H9 (cell line): ENCODE results near the gene SRSF12. TPM values are rescaled to one million over a fixed set of nuclear protein-coding genes. Genes with fewer than 3 reads are reported as not detected.

Source experiments
- DNase-seq: peaks from one replicate; pipeline ENCODE4 v3.0.0-alpha.2; 2017
- H2AFZ ChIP-seq: one replicate; pipeline ENCODE4 v1.6.1; 2013; ENCODE audit warnings: mild to moderate bottlenecking, low read length, control low read depth, moderate library complexity
- H2AK5ac ChIP-seq: 2 replicates; pipeline ENCODE4 v1.6.1; 2013; ENCODE audit warnings: low read length, control low read depth, mixed read lengths; ENCODE audit not compliant: insufficient read length
- H2BK120ac ChIP-seq: one replicate; pipeline ENCODE4 v1.6.1; 2013; ENCODE audit warnings: low read depth, mild to moderate bottlenecking, low read length, control low read depth, inconsistent platforms; ENCODE audit not compliant: poor library complexity, severe bottlenecking
- H2BK12ac ChIP-seq: 2 replicates; pipeline ENCODE4 v1.6.1; 2013; ENCODE audit warnings: low read length, control low read depth, mixed read lengths, low read depth; ENCODE audit not compliant: insufficient read length
- H2BK15ac ChIP-seq: 2 replicates; pipeline ENCODE4 v1.6.1; 2013; ENCODE audit warnings: low read depth, low read length, control low read depth
- H2BK20ac ChIP-seq: one replicate; pipeline ENCODE4 v1.6.1; 2013; ENCODE audit warnings: low read depth, mild to moderate bottlenecking, low read length, control low read depth, inconsistent platforms; ENCODE audit not compliant: poor library complexity, severe bottlenecking
- H2BK5ac ChIP-seq: 2 replicates; pipeline ENCODE4 v1.6.1; 2013; ENCODE audit warnings: low read length, control low read depth, mixed read lengths; ENCODE audit not compliant: insufficient read length
- H3K14ac ChIP-seq: 2 replicates; pipeline ENCODE4 v1.6.1; 2013; ENCODE audit warnings: low read length, control low read depth; ENCODE audit not compliant: insufficient read depth
- H3K18ac ChIP-seq: 2 replicates; pipeline ENCODE4 v1.6.1; 2013; ENCODE audit warnings: low read depth, mild to moderate bottlenecking, mixed read lengths, low read length, control low read depth; ENCODE audit not compliant: insufficient read length
- H3K23ac ChIP-seq: 2 replicates; pipeline ENCODE4 v1.6.1; 2013; ENCODE audit warnings: low read length, control low read depth, mixed read lengths, low read depth; ENCODE audit not compliant: insufficient read length
- H3K23me2 ChIP-seq: 2 replicates; pipeline ENCODE4 v1.6.1; 2013; ENCODE audit warnings: low read depth, mild to moderate bottlenecking, mixed read lengths, low read length, control low read depth; ENCODE audit not compliant: insufficient read length, poor library complexity, severe bottlenecking
- H3K27ac ChIP-seq: 2 replicates; pipeline ENCODE4 v1.5.1; 2013; ENCODE audit warnings: low read length, control low read depth, mixed read lengths, low read depth; ENCODE audit not compliant: insufficient read length
- H3K27me3 ChIP-seq: 2 replicates; pipeline ENCODE4 v1.6.1; 2013; ENCODE audit warnings: low read length, control low read depth, inconsistent platforms; ENCODE audit not compliant: insufficient read depth
- H3K4ac ChIP-seq: 2 replicates; pipeline ENCODE4 v1.6.1; 2013; ENCODE audit warnings: low read depth, mild to moderate bottlenecking, control low read depth, inconsistent platforms, low read length, moderate library complexity
- H3K4me1 ChIP-seq: 2 replicates; pipeline ENCODE4 v1.6.1; 2013; ENCODE audit warnings: low read length, control low read depth, inconsistent platforms; ENCODE audit not compliant: insufficient read depth
- H3K4me2 ChIP-seq: 2 replicates; pipeline ENCODE4 v1.6.1; 2013; ENCODE audit warnings: low read length, control low read depth, mixed read lengths; ENCODE audit not compliant: insufficient read length, insufficient read depth
- H3K56ac ChIP-seq: 2 replicates; pipeline ENCODE4 v1.6.1; 2013; ENCODE audit warnings: low read depth, mild to moderate bottlenecking, mixed read lengths, low read length, control low read depth; ENCODE audit not compliant: insufficient read length
- H3K79me1 ChIP-seq: 2 replicates; pipeline ENCODE4 v1.6.1; 2013; ENCODE audit warnings: low read depth, mild to moderate bottlenecking, moderate library complexity, low read length, control low read depth, inconsistent platforms; ENCODE audit not compliant: insufficient read depth, poor library complexity, severe bottlenecking
- H3K79me2 ChIP-seq: 2 replicates; pipeline ENCODE4 v1.6.1; 2013; ENCODE audit warnings: low read length, control low read depth, inconsistent platforms; ENCODE audit not compliant: insufficient read depth
- H3K9ac ChIP-seq: 2 replicates; pipeline ENCODE4 v1.6.1; 2013; ENCODE audit warnings: low read length, control low read depth, mixed read lengths; ENCODE audit not compliant: insufficient read length; ENCODE audit errors: extremely low read depth
- H3K9me3 ChIP-seq: one replicate; pipeline ENCODE4 v1.6.1; 2013; ENCODE audit warnings: low read depth, low read length, inconsistent platforms; ENCODE audit not compliant: control insufficient read depth
- H3T11ph ChIP-seq: one replicate; pipeline ENCODE4 v1.6.1; 2013; ENCODE audit warnings: mild to moderate bottlenecking, low read length, control low read depth, inconsistent platforms
- H4K20me1 ChIP-seq: one replicate; pipeline ENCODE4 v1.6.1; 2013; ENCODE audit not compliant: control insufficient read depth, insufficient read length, insufficient read depth
- H4K5ac ChIP-seq: 2 replicates; pipeline ENCODE4 v1.6.1; 2013; ENCODE audit warnings: low read depth, mild to moderate bottlenecking, mixed read lengths, low read length, control low read depth; ENCODE audit not compliant: insufficient read length
- H4K8ac ChIP-seq: replicated peaks from 2 replicates; pipeline ENCODE4 v1.6.1; 2013; ENCODE audit warnings: low read length, control low read depth, mixed read lengths, low read depth; ENCODE audit not compliant: insufficient read length
- H4K91ac ChIP-seq: 2 replicates; pipeline ENCODE4 v1.6.1; 2013; ENCODE audit warnings: low read depth, mild to moderate bottlenecking, moderate library complexity, mixed read lengths, low read length, control low read depth; ENCODE audit not compliant: insufficient read length
- H3K27ac Mint-ChIP-seq, 3 experiments: 2 replicates in 2 of 3; 3 replicates in 1 of 3; pipeline ENCODE4 v1.8.0; 2020 to 2021; ENCODE audit warnings: mixed read lengths in 3 of 3, mild to moderate bottlenecking in 1 of 3, moderate library complexity in 1 of 3
- H3K27me3 Mint-ChIP-seq: 2 replicates; pipeline ENCODE4 v1.8.0; 2021; ENCODE audit warnings: low read depth, mild to moderate bottlenecking, moderate library complexity, mixed read lengths
- H3K36me3 Mint-ChIP-seq, 3 experiments: 2 replicates in 2 of 3; 3 replicates in 1 of 3; pipeline ENCODE4 v1.8.0; 2020 to 2021; ENCODE audit warnings: low read depth in 3 of 3, mixed read lengths in 3 of 3; ENCODE audit not compliant: insufficient read depth in 1 of 3
- H3K4me1 Mint-ChIP-seq, 2 experiments: 2 replicates each; pipeline ENCODE4 v1.8.0; 2020; ENCODE audit warnings: mixed read lengths in 2 of 2
- H3K4me3 Mint-ChIP-seq, 2 experiments: 2 replicates in 1 of 2; 3 replicates in 1 of 2; pipeline ENCODE4 v1.8.0; 2020 to 2021; ENCODE audit warnings: mild to moderate bottlenecking in 2 of 2, mixed read lengths in 2 of 2, moderate library complexity in 1 of 2
- H3K9me3 Mint-ChIP-seq, 2 experiments: 2 replicates in 1 of 2; 3 replicates in 1 of 2; pipeline ENCODE4 v1.8.0; 2020; ENCODE audit warnings: mild to moderate bottlenecking in 2 of 2, mixed read lengths in 2 of 2, moderate library complexity in 1 of 2
- WGBS: extraction: QIAGEN DNeasy Blood & Tissue Kit; methylation state at CpG from one replicate; pipeline ENCODE4 v1.1.7; 2013; ENCODE audit warnings: missing lambda C conversion rate, low lambda C conversion rate, mixed read lengths; ENCODE audit not compliant: insufficient read length; ENCODE audit errors: extremely low coverage; 5-methylcytosine and 5-hydroxymethylcytosine counted together
- total RNA-seq: library from RNA; stranded (reverse); gene quantifications from 2 replicates; pipeline ENCODE4 v1.2.1, GENCODE V29; 2021
- TF ChIP-seq, protein P1 (sequence below): fragments of 200-600 bp; sonication (generic); conservative IDR thresholded peaks from 3 replicates; pipeline ENCODE4 v1.8.0; 2021; ENCODE audit warnings: antibody characterized with exemption, mild to moderate bottlenecking

The SRSF12 gene
- total RNA-seq, 1 experiment from 2014 or later: 7.6 TPM

DNA sequence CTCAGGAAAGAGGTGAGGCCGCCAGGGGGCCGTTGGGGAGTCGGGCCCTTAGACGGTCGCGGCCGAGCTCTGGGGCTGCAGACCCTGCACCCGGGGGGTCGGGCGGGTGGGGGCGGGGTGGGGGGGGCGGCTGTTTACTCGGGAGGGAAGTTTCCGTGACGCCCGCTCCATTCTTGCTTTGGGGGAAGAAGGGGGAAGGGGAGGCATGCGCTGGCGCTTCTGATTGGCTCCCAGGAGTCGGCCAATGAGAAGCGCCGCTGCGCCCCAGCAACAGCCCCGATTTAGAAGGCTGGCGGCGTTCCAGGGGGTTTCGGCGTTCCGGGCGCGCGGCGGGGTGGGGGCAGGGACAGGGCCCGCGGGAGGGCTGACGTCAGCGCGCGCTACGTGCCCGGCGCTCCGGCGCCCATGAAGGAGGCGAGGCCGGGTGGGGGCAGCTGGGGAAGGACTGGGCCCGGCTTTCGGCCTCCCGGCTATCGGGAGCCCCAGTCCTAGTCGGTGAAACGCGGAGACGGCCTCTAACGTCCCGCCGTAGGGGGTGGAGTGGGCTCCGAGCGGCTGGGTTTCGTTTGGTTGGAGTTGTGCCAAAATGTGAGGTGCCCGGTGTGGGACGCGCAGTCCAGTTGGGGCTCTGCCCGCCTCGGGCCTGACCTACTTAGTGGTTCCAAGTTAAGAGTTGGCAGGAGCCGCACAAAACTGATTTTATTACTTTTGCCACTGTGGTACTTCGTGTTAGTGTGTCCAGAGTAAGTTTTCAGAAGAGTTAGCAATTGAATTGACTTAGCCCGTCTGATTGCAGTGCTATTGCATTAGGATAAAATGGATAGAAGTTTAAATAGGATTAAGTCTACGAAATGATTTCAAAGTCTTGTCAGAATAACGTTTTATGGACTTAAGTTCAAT is 36.2 kb downstream of the SRSF12 start:
- H3K79me1 ChIP-seq: no peaks in the 10 kb centered on the region
- no peaks in the 10 kb centered on the region for H3K27me3 ChIP-seq
- H3K27ac Mint-ChIP-seq: peak overlapping the region; percentile 58 to 96 (median 71); a peak in 6 of 7 replicates
- H3T11ph ChIP-seq: no peak overlapping the region
- H3K4me3 Mint-ChIP-seq: peak overlapping the region; percentile 87 to 92
- peak overlapping the region; percentile 91 for H3K18ac ChIP-seq
- peak overlapping the region; percentile 76; the same call in 1 of the 2 replicates for H3K4ac ChIP-seq
- no peak overlapping the region for H2AK5ac ChIP-seq
- H2BK120ac ChIP-seq: peak overlapping the region; percentile 95
- H3K79me2 ChIP-seq: peaks cover 8% of the 10 kb centered on the region; the same call in 1 of the 2 replicates
- H2BK20ac ChIP-seq: no peak overlapping the region
- peaks cover 11 to 34% (median 21%) of the 10 kb centered on the region in 3 experiments; a peak in 6 of 7 replicates for H3K36me3 Mint-ChIP-seq
- peak overlapping the region; percentile 88 for H3K9ac ChIP-seq
- H3K14ac ChIP-seq: peak overlapping the region; percentile 93
- H3K9me3 ChIP-seq: no peaks in the 10 kb centered on the region
- H2AFZ ChIP-seq: no peak overlapping the region
- H3K23me2 ChIP-seq: peaks cover 14% of the 10 kb centered on the region
- no peak overlapping the region for H4K5ac ChIP-seq
- no peak overlapping the region for H4K8ac ChIP-seq
- H3K9me3 Mint-ChIP-seq: no peaks in the 10 kb centered on the region
- H3K27me3 Mint-ChIP-seq: no peaks in the 10 kb centered on the region; the same call in 1 of the 2 replicates
- no peak overlapping the region for H4K91ac ChIP-seq
- TF ChIP-seq, protein P1, sequence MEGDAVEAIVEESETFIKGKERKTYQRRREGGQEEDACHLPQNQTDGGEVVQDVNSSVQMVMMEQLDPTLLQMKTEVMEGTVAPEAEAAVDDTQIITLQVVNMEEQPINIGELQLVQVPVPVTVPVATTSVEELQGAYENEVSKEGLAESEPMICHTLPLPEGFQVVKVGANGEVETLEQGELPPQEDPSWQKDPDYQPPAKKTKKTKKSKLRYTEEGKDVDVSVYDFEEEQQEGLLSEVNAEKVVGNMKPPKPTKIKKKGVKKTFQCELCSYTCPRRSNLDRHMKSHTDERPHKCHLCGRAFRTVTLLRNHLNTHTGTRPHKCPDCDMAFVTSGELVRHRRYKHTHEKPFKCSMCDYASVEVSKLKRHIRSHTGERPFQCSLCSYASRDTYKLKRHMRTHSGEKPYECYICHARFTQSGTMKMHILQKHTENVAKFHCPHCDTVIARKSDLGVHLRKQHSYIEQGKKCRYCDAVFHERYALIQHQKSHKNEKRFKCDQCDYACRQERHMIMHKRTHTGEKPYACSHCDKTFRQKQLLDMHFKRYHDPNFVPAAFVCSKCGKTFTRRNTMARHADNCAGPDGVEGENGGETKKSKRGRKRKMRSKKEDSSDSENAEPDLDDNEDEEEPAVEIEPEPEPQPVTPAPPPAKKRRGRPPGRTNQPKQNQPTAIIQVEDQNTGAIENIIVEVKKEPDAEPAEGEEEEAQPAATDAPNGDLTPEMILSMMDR: peak; percentile 28; the same call in 1 of the 3 replicates
- no peak overlapping the region for H2BK12ac ChIP-seq
- no peaks in the 10 kb centered on the region for H4K20me1 ChIP-seq
- peaks cover 12% of the 10 kb centered on the region; the same call in 1 of the 2 replicates for H3K4me1 ChIP-seq
- no peak overlapping the region for H3K23ac ChIP-seq
- peak; percentile 92 for DNase-seq
- peaks cover 40 to 41% of the 10 kb centered on the region in 2 experiments for H3K4me1 Mint-ChIP-seq
- H3K56ac ChIP-seq: peak overlapping the region; percentile 84
- H2BK5ac ChIP-seq: peak overlapping the region; percentile 26
- H3K4me2 ChIP-seq: peak overlapping the region; percentile 97
- peak overlapping the region; percentile 37 for H3K27ac ChIP-seq
- WGBS: no CpG with 5 or more reads among the region's 69 CpGs
- no peak overlapping the region for H2BK15ac ChIP-seq
